Esophagus squamous epithelium (tissue), 5 donors: ENCODE measurements around the gene TALDO1. TPM values are rescaled to one million over a fixed set of nuclear protein-coding genes. Genes with fewer than 3 reads are reported as not detected.

Experiments
- DNase-seq: peaks from one replicate; lab custom pipeline; 2025; lab: John Stamatoyannopoulos, UW
- H3K27ac ChIP-seq, 4 donors: fragments of 200-600 bp; sonication (generic); one replicate each; pipeline ENCODE4 v1.5.1; 2016 to 2019; ENCODE audit warnings: mild to moderate bottlenecking in 1 of 4
- H3K27me3 ChIP-seq, 4 donors: fragments of 200-600 bp; sonication (generic); 1 replicate in 3 of 4; 2 replicates in 1 of 4; pipeline versions ENCODE4 v1.5.1 to v1.6.0; 2017 to 2021; ENCODE audit warnings: antibody characterized with exemption in 1 of 4
- H3K36me3 ChIP-seq, 3 donors: fragments of 200-600 bp; sonication (generic); one replicate each; pipeline ENCODE4 v1.5.1; 2016 to 2019
- H3K4me1 ChIP-seq, 3 donors: fragments of 200-600 bp; sonication (generic); one replicate each; pipeline ENCODE4 v1.5.1; 2017 to 2019
- H3K4me3 ChIP-seq, 4 donors: fragments of 200-600 bp; sonication (generic); 1 replicate in 3 of 4; 2 replicates in 1 of 4; pipeline ENCODE4 v1.5.1; 2016 to 2019; ENCODE audit warnings: mild to moderate bottlenecking in 2 of 4, moderate library complexity in 1 of 4
- H3K9me3 ChIP-seq, 3 donors: fragments of 200-600 bp; sonication (generic); one replicate each; pipeline ENCODE4 v1.5.1; 2016 to 2019
- POLR2A ChIP-seq, 4 donors: fragments of 450-650 bp; IDR thresholded peaks; one replicate each; pipeline ENCODE4 v1.6.1; 2017; ENCODE audit warnings: antibody characterized with exemption in 4 of 4, mild to moderate bottlenecking in 4 of 4, moderate library complexity in 3 of 4
- WGBS, 2 donors: methylation state at CpG; one replicate each; pipeline ENCODE4 v1.1.5; 2018; 5-methylcytosine and 5-hydroxymethylcytosine counted together
- intact Hi-C: fragments of 100-400 bp; cut with DNase I; formaldehyde crosslinking; loops from one replicate; pipeline ENCODE4 v1.15.0; 2022
- total RNA-seq, 4 donors: library from RNA; depleted of rRNA; stranded (reverse); fragments of >200 nt; gene quantifications; one replicate each; pipeline ENCODE4 v1.1.0, GENCODE V29; 2016
- TF ChIP-seq, protein P1 (sequence below), 6 experiments: fragments of 450-650 bp in 4 of 6; fragments of 200-600 bp in 2 of 6; sonication (generic) in 2 of 6; IDR thresholded peaks; one replicate each; pipeline ENCODE4 v1.5.1; 2016 to 2019; ENCODE audit warnings: antibody characterized with exemption in 6 of 6, mild to moderate bottlenecking in 4 of 6, moderate library complexity in 4 of 6
- donor health status: DM: yes; HTN: yes; CAD: no.

Gene TALDO1
- total RNA-seq, 4 donors from 2014 or later: 311 to 629 (median 504) TPM

DNA sequence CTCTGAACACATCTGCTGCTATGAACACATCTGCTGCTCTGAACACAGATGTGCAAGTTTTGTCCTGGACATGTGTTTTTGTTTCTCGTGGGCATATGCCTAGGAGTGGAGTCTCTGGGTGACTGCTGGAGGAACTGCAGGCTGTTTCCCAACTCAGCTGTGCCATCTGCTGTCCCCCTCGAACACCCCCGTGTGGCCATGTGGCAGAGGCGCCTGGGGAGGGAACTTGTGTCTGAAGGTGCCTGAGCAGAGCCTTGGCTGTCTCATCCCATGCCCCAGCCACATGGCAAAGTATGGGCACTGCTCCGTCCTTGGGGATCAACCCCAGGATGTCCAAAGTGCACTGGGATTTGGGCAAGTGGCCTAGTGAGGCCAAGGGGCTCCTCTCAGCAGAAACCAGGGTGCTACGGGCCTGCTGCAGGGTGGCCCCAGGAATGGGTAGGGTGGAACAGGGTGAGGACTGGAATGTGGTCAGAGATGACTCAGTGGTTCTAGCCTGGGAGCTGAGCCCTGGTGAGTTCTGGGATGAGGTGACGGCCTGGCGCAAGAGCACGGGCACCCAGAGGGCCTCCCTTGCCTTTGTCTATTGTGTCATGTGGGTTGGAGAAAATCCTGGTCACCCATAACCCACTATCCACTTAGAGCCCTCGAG lies 15.3 kb downstream of the TALDO1 start:
- no peak for DNase-seq
- H3K4me1 ChIP-seq: peaks cover 0 to 36% (median 7%) of the 10 kb centered on the region in 3 donors
- H3K4me3 ChIP-seq: no peak overlapping the region
- intact Hi-C loops: no loop called here
- no peaks in the 10 kb centered on the region for H3K27me3 ChIP-seq
- peak in 1 of 4 donors; percentile 14 for TF ChIP-seq POLR2A (IDR thresholded peaks at IDR 0.05)
- TF ChIP-seq, protein P1, sequence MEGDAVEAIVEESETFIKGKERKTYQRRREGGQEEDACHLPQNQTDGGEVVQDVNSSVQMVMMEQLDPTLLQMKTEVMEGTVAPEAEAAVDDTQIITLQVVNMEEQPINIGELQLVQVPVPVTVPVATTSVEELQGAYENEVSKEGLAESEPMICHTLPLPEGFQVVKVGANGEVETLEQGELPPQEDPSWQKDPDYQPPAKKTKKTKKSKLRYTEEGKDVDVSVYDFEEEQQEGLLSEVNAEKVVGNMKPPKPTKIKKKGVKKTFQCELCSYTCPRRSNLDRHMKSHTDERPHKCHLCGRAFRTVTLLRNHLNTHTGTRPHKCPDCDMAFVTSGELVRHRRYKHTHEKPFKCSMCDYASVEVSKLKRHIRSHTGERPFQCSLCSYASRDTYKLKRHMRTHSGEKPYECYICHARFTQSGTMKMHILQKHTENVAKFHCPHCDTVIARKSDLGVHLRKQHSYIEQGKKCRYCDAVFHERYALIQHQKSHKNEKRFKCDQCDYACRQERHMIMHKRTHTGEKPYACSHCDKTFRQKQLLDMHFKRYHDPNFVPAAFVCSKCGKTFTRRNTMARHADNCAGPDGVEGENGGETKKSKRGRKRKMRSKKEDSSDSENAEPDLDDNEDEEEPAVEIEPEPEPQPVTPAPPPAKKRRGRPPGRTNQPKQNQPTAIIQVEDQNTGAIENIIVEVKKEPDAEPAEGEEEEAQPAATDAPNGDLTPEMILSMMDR (IDR thresholded peaks at IDR 0.05): peak in 4 of 6 experiments; percentile 12 to 52 (median 24)
- H3K27ac ChIP-seq: peak overlapping the region; percentile 78 to 89 (median 86)
- H3K36me3 ChIP-seq: peaks cover 48 to 97% (median 70%) of the 10 kb centered on the region in 3 donors
- no peaks in the 10 kb centered on the region for H3K9me3 ChIP-seq
- WGBS, 2 donors: 21 to 54% methylated on average over 7 of the region's 10 CpGs

DNA sequence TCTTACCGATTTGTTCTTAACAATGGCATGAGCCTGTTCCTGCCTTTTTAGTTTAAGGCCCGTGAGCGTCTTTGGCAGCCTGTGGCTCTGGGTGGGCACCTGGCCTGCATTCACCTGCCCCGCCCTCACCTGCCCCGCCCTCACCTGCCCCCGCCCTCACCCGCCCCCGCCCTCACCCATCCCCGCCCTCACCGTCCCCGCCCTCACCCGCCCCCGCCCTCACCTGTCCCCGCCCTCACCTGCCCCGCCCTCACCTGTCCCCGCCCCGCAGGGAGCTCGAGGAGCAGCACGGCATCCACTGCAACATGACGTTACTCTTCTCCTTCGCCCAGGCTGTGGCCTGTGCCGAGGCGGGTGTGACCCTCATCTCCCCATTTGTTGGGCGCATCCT lies 15.8 kb downstream of the TALDO1 start:
- Histone ChIP-seq H3K4me1 (peaks cover 0 to 36% (median 7%) of the 10 kb centered on the region in 3 donors), H3K36me3 (peaks cover 43 to 97% (median 67%) of the 10 kb centered on the region in 3 donors), H3K27me3 (no peaks in the 10 kb centered on the region), H3K9me3 (no peaks in the 10 kb centered on the region), H3K4me3 (no peak overlapping the region), H3K27ac (peak overlapping the region; percentile 78 to 89 (median 86))
- TF ChIP-seq, protein P1 (IDR thresholded peaks at IDR 0.05): no peak
- TF ChIP-seq POLR2A (IDR thresholded peaks at IDR 0.05): no peak
- DNase-seq: no peak
- 58 to 60% methylated on average over 2 of the region's 24 CpGs for WGBS, 2 donors
- intact Hi-C loops: no loop called here

DNA sequence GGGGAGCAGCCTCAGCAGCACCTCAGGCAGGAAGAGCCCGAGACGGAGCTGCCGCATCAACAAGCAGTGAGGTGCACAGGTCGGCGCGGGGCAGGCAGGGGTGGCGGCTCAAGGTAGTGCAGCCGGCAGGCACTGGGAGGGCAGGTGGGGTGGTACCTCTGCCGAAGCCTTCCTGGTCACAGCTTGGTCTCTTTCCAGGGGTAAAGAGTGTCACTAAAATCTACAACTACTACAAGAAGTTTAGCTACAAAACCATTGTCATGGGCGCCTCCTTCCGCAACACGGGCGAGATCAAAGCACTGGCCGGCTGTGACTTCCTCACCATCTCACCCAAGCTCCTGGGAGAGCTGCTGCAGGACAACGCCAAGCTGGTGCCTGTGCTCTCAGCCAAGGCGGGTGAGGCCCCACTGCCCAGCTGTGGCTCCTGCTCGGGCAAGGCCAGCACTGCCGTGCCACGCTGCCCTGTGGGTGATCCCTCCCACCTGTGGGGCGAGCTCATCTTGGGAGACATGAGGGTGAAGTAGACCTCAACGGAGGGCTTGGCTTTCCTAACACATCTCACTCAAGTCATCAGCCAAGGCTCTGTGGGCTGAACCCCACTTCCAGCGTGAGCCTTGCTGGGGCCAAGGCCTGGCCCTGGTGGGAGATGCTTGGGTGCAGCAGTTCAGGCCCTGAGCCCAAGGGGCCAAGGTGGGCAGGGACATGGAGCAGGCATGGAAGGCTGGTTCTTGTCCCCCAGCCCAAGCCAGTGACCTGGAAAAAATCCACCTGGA lies 16.5 kb downstream of the TALDO1 start:
- Histone ChIP-seq H3K4me3 (no peak overlapping the region), H3K36me3 (peaks cover 40 to 97% (median 61%) of the 10 kb centered on the region in 3 donors), H3K9me3 (no peaks in the 10 kb centered on the region), H3K4me1 (peaks cover 0 to 36% (median 7%) of the 10 kb centered on the region in 3 donors), H3K27ac (peak overlapping the region; percentile 78 to 89 (median 86)), H3K27me3 (no peaks in the 10 kb centered on the region)
- 73 to 79% methylated on average over 14 of the region's 22 CpGs for WGBS, 2 donors
- no peak for DNase-seq
- intact Hi-C loops: no loop called here
- no peak for TF ChIP-seq POLR2A (IDR thresholded peaks at IDR 0.05)
- TF ChIP-seq, protein P1 (IDR thresholded peaks at IDR 0.05): peak in 2 of 6 experiments; percentile 25 to 43

DNA sequence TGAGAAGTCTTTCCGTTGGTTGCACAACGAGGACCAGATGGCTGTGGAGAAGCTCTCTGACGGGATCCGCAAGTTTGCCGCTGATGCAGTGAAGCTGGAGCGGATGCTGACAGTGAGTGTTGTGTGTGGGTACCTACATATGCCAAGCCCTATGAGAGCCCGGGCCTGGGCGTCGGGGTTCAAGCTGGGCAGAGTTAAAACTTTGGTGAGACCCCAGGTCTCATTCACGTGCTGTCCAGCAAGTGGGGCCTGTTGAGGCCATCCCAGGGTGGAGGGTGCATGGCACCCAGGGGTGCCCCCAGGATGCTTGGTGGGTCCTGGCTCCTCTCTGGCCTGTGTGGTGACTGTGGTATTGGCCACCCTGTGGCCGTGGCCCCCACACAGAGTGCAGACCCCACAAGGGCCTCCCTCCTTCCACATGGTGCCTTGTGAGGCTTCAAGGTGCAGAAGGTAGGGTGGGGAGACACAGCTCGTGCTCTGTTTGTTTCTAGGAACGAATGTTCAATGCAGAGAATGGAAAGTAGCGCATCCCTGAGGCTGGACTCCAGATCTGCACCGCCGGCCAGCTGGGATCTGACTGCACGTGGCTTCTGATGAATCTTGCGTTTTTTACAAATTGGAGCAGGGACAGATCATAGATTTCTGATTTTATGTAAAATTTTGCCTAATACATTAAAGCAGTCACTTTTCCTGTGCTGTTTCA lies 17.2 kb downstream of the TALDO1 start:
- no peaks in the 10 kb centered on the region for H3K27me3 ChIP-seq
- no peaks in the 10 kb centered on the region for H3K9me3 ChIP-seq
- whole genome bisulfite sequencing, 2 donors: 88 to 90% methylated on average over 13 to 14 of the region's 18 CpGs
- peaks cover 0 to 36% (median 7%) of the 10 kb centered on the region in 3 donors for H3K4me1 ChIP-seq
- no peak for TF ChIP-seq POLR2A (IDR thresholded peaks at IDR 0.05)
- TF ChIP-seq, protein P1 (IDR thresholded peaks at IDR 0.05): no peak
- H3K27ac ChIP-seq: peak overlapping the region; percentile 25 to 89 (median 82)
- H3K4me3 ChIP-seq: no peak overlapping the region
- intact Hi-C loops: no loop called here
- H3K36me3 ChIP-seq: peaks cover 40 to 97% (median 54%) of the 10 kb centered on the region in 3 donors
- no peak for DNase-seq
